Measurements from ENCODE around the gene ADIPOR2.

ADIPOR2 gene, protein sequence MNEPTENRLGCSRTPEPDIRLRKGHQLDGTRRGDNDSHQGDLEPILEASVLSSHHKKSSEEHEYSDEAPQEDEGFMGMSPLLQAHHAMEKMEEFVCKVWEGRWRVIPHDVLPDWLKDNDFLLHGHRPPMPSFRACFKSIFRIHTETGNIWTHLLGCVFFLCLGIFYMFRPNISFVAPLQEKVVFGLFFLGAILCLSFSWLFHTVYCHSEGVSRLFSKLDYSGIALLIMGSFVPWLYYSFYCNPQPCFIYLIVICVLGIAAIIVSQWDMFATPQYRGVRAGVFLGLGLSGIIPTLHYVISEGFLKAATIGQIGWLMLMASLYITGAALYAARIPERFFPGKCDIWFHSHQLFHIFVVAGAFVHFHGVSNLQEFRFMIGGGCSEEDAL

DNA sequence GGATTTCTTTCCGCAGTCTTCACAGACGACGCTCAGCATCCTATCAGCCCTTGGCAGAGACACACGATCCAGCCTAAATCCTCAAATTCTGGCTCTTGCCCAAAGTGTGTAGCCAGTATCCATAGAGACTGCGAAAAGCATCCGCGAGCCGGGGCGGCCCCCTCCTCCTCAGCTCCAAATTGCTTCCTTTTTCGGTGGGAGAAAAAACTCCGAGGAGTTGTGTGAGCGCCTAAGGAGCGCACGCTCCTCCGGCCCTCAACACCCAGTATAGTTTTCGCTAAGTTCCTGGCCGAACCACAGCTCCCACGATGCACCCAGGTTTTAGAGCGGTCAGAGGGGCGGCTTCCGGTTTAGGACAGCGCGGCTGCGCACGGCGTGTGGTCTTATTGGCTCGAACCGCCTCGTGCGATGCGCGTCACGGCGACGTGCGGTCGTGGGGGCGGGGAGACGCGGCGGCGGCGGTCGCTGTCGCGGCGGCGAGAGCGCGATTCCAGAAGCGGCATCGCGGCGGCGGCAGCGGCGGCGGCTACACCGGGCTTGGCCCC, at the start of gene ADIPOR2:
TSS of gene ADIPOR2 (plus strand) at position 493 of the 545 bp plus-strand sequence. CDS start 63,274 bp downstream, outside the sequence.
- H3K4me3 Mint-ChIP-seq, result peak within 1 kb of the TSS; percentile 93

DNA sequence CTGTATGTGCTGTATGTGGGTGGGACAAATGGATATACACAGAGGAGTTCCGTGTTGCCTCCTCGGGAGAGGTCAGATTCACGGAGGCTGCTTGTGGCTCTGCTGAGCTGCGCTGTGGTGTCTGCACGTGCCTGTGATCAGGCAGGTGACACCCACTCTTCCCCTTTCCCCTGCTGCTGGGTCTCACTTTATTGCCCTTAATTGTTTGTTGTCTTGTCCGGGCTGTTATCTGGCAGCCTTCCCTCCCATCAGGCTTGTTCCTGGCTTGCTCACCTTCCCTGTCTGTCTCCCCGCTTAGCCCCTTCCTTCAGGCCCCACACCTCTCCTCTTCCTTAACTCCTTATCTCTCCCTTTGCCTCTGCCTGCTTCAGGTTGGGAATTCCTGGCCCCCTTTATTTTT, 48.4 kb upstream of the ADIPOR2 start:
- H3K27ac Mint-ChIP-seq, result no peak overlapping the region

More for the DNA sequence above, at the start of gene ADIPOR2:
- H3K36me3 Mint-ChIP-seq (ENCODE audit: low read depth), result peaks cover 13% of the 10 kb centered on the region
- H3K4me1 Mint-ChIP-seq (ENCODE audit: low read depth), result peaks cover 59% of the 10 kb centered on the region
- no peaks in the 10 kb centered on the region for H3K27me3 Mint-ChIP-seq
- peak within 1 kb of the TSS; percentile 99 for H3K27ac Mint-ChIP-seq
- no peaks in the 10 kb centered on the region for H3K9me3 Mint-ChIP-seq

DNA sequence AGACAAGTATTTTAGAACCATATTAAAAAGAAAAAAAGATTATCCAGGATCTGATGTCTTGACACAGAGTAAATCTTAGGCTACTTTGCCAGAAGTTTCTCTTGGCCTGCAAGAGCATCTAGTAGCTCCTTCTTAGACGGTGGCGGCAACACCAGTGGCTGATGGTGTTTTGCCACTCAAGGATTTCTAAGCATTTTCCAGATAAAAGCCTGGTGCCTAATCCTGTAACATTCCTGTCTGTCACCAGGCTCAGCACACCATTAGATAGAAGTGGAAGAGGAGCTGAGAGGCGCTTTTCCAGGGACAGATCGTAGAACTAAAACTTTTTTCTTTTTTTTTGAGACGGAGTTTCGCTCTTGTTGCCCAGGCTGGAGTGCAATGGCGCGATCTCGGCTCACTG, 47.8 kb upstream of the ADIPOR2 start:
- Mint-ChIP-seq H3K9me3 (no peaks in the 10 kb centered on the region), H3K27ac (no peak overlapping the region), H3K36me3 (ENCODE audit: low read depth) (no peaks in the 10 kb centered on the region), H3K27me3 (no peaks in the 10 kb centered on the region), H3K4me3 (no peak overlapping the region), H3K4me1 (ENCODE audit: low read depth) (no peaks in the 10 kb centered on the region)

More for the DNA sequence above, 48.4 kb upstream of the ADIPOR2 start:
- Mint-ChIP-seq H3K9me3 (no peaks in the 10 kb centered on the region), H3K4me3 (no peak overlapping the region), H3K36me3 (ENCODE audit: low read depth) (no peaks in the 10 kb centered on the region), H3K4me1 (ENCODE audit: low read depth) (no peaks in the 10 kb centered on the region), H3K27me3 (no peaks in the 10 kb centered on the region)

DNA sequence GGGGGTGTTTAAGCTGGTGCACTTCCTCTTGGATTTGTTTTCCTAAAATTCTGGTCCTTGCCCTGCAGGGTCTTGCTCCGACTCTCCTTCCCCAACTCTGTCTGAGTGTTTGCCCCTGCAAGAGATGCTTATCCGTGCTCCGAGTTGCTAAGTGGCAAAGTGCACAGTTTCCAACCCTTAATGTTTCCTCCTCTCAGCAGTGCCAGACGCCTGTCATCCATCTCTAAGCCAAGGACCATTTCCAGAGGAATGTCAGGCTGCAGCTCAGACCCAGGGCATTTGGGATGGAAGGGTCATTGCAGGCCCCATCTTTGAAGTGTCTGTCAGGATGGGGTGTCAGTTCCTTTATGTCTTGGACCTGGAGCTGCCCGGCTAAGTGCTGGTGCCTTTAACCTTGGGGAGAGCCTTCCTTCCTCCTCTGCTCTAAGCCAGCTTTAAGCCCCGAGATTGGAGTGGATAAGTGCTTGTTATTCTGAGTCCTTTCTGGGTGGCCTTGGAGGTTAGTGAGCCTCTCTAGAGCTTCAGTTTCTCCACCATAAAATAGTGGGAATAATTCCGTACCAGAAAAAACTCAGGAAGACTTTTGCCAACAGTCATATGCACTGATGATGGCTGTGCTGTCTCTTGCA, 46.9 kb upstream of the ADIPOR2 start:
- Mint-ChIP-seq H3K36me3 (ENCODE audit: low read depth) (no peaks in the 10 kb centered on the region), H3K27ac (no peak overlapping the region), H3K27me3 (no peaks in the 10 kb centered on the region), H3K4me3 (no peak overlapping the region), H3K4me1 (ENCODE audit: low read depth) (no peaks in the 10 kb centered on the region), H3K9me3 (no peaks in the 10 kb centered on the region)

DNA sequence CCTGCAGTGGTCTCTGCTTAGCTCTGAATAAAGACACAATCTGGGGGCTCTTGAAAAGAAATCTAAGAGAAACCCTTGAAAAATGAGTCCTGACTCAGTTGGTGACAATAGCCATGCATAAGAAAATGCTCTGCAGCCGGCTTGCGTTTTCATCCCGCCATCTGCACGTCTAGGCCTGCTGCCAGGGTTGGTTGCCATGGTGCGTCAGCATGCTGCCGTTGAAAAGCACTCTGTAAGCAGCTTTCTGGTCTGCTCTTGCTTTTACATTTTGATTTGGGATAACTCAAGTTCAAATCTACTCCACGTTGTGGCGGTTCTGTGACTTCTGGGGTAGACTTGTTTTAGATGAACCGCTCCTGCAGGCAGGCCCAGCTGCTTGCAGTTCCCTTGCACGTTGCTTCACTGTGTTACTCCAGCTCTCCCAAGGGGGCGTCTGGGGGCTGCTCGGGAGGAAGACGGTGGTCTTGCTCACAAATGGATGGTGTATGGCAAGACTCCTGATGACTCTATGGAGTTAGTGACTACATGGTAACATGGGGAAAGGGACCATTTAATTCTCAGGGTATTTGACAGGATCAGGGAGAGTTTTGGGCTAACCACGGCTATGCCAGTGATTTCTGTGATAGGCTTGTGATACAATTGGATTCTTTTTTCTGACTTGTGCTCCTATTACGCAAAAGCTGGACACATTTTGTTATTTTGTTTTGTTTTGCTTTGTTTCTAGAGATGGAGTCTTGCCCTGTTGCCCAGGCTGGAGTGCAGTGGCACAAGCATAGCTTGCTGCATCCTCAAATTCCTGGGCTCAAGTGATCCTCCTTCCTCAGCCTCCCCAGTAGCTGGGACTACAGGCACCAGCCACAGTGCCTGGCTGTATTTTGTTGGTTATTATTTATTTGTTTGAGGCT, 46.1 kb upstream of the ADIPOR2 start:
- H3K36me3 Mint-ChIP-seq (ENCODE audit: low read depth), result no peaks in the 10 kb centered on the region
- no peak overlapping the region for H3K4me3 Mint-ChIP-seq
- H3K27ac Mint-ChIP-seq, result no peak overlapping the region
- peaks cover 7% of the 10 kb centered on the region for H3K27me3 Mint-ChIP-seq
- no peaks in the 10 kb centered on the region for H3K9me3 Mint-ChIP-seq
- H3K4me1 Mint-ChIP-seq (ENCODE audit: low read depth), result no peaks in the 10 kb centered on the region

DNA sequence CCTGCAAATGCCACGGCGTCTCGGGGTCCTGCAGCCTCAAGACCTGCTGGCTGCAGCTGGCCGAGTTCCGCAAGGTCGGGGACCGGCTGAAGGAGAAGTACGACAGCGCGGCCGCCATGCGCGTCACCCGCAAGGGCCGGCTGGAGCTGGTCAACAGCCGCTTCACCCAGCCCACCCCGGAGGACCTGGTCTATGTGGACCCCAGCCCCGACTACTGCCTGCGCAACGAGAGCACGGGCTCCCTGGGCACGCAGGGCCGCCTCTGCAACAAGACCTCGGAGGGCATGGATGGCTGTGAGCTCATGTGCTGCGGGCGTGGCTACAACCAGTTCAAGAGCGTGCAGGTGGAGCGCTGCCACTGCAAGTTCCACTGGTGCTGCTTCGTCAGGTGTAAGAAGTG, 45.1 kb upstream of the ADIPOR2 start:
- H3K27me3 Mint-ChIP-seq, result peaks cover 11% of the 10 kb centered on the region
- no peak overlapping the region for H3K27ac Mint-ChIP-seq
- H3K4me1 Mint-ChIP-seq (ENCODE audit: low read depth), result no peaks in the 10 kb centered on the region
- no peaks in the 10 kb centered on the region for H3K36me3 Mint-ChIP-seq (ENCODE audit: low read depth)
- H3K4me3 Mint-ChIP-seq, result no peak overlapping the region
- H3K9me3 Mint-ChIP-seq, result no peaks in the 10 kb centered on the region

DNA sequence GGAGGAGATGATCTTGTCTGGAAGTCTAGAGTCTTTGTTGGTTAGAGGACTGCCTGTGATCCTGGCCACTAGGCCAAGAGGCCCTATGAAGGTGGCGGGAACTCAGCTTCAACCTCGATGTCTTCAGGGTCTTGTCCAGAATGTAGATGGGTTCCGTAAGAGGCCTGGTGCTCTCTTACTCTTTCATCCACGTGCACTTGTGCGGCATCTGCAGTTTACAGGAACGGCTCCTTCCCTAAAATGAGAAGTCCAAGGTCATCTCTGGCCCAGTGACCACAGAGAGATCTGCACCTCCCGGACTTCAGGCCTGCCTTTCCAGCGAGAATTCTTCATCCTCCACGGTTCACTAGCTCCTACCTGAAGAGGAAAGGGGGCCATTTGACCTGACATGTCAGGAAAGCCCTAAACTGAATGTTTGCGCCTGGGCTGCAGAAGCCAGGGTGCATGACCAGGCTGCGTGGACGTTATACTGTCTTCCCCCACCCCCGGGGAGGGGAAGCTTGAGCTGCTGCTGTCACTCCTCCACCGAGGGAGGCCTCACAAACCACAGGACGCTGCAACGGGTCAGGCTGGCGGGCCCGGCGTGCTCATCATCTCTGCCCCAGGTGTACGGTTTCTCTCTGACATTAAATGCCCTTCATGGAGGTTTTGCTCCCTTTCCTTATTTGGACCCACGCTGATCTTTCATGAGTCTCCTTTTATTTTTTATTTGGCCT, 44.1 kb upstream of the ADIPOR2 start:
- no peak overlapping the region for H3K4me3 Mint-ChIP-seq
- no peaks in the 10 kb centered on the region for H3K9me3 Mint-ChIP-seq
- peaks cover 14% of the 10 kb centered on the region for H3K27me3 Mint-ChIP-seq
- no peaks in the 10 kb centered on the region for H3K36me3 Mint-ChIP-seq (ENCODE audit: low read depth)
- H3K4me1 Mint-ChIP-seq (ENCODE audit: low read depth), result no peaks in the 10 kb centered on the region
- H3K27ac Mint-ChIP-seq, result no peak overlapping the region

DNA sequence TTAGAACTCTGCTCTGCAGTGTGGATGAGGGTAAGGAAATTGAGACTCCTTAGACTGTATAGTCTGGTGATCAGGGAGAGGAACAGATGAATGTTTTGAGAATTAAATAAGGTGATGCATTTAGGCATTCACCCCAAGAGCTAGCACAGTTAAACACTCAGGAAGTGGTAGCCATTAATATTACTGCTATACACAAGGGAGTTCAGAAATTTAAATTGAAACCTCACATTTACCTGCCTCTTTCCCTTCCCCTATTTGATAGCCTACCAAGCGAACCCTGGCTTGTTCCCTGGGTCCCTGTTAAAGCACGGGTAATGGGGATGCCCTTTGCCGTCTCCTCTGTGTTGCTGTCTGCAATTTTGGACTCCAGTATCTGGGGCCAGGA, 43.6 kb upstream of the ADIPOR2 start:
- H3K4me3 Mint-ChIP-seq, result no peak overlapping the region
- no peaks in the 10 kb centered on the region for H3K9me3 Mint-ChIP-seq
- H3K36me3 Mint-ChIP-seq (ENCODE audit: low read depth), result no peaks in the 10 kb centered on the region
- peaks cover 18% of the 10 kb centered on the region for H3K27me3 Mint-ChIP-seq
- H3K27ac Mint-ChIP-seq, result no peak overlapping the region
- no peaks in the 10 kb centered on the region for H3K4me1 Mint-ChIP-seq (ENCODE audit: low read depth)

DNA sequence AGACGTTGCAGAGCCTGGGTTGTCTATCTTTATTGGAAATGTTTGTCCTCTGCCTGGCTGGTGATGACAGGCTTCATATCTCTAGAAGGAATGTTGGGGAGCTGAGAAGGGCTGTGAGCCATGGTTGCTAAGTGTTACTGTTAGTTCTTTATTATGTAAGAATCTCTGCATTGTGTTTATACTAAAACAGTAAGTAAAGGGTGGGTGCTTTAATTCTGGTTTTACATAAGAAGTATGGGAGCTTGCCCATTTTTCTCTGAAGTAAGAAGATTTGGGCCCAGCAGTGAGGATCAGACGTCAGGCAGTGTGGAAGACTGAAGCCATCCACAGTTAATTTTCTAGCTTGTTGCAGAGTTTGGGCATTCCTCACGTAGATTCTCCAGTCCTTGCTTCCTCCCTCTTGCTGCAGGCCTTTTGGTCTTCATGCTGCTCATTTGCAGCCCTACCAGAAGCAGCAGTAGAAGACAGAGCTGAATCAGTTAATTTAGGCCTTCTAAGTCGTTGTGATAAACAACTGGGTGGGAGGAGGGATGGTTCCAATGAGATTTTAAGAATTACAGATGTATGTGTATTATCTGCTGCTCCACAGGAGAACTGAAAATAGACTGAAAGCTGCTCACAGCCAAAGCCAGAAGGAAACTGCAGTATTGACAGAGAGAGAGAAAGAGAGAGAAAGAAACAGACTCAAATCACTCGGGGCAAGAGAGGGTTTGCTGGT, 40.5 kb upstream of the ADIPOR2 start:
- no peaks in the 10 kb centered on the region for H3K4me1 Mint-ChIP-seq (ENCODE audit: low read depth)
- no peaks in the 10 kb centered on the region for H3K36me3 Mint-ChIP-seq (ENCODE audit: low read depth)
- no peak overlapping the region for H3K27ac Mint-ChIP-seq
- peaks cover 18% of the 10 kb centered on the region for H3K27me3 Mint-ChIP-seq
- no peak overlapping the region for H3K4me3 Mint-ChIP-seq
- no peaks in the 10 kb centered on the region for H3K9me3 Mint-ChIP-seq

DNA sequence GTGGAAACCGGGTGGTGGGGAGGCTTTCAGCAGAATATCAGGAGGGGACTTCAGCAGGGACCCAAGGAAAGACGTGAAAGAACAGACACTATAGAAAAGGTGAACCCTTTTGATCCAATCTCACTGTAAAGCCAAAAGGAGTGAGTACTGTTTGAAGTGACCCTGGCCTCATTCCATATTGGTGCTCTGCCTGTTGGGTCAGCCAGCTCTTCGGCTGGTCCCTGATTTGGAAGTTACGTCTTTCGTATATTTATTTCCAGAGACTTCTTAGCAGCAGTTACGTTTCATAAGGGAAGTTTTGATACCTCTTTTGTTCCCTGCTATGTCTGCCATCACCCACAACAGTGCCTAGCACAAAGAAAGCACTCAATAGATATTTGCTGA, 39.9 kb upstream of the ADIPOR2 start:
- Mint-ChIP-seq H3K27ac (no peak overlapping the region), H3K4me1 (ENCODE audit: low read depth) (no peaks in the 10 kb centered on the region), H3K4me3 (no peak overlapping the region), H3K36me3 (ENCODE audit: low read depth) (no peaks in the 10 kb centered on the region), H3K9me3 (no peaks in the 10 kb centered on the region), H3K27me3 (peaks cover 18% of the 10 kb centered on the region)

DNA sequence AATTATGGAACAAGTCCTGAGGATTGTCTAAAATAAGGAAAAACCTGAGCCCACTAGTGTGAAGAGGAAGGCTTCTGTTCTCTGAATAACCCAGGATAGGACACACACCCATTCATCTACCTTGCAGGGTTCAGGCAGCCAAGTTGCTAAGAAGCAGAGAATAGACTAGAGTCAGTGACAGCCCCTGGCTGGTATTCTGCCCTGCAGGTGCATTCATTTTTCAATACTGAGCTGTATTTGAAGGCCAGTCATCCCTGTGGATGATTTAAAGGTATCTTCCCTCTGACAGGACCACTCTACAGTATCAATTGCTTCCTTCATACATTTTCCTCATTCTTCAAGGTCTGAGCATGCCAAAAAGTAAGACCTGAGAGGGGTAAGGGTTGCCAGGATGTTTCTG, 38.9 kb upstream of the ADIPOR2 start:
- H3K4me3 Mint-ChIP-seq, result no peak overlapping the region
- H3K4me1 Mint-ChIP-seq (ENCODE audit: low read depth), result no peaks in the 10 kb centered on the region
- no peaks in the 10 kb centered on the region for H3K9me3 Mint-ChIP-seq
- H3K27me3 Mint-ChIP-seq, result peaks cover 18% of the 10 kb centered on the region
- H3K36me3 Mint-ChIP-seq (ENCODE audit: low read depth), result no peaks in the 10 kb centered on the region
- no peak overlapping the region for H3K27ac Mint-ChIP-seq

DNA sequence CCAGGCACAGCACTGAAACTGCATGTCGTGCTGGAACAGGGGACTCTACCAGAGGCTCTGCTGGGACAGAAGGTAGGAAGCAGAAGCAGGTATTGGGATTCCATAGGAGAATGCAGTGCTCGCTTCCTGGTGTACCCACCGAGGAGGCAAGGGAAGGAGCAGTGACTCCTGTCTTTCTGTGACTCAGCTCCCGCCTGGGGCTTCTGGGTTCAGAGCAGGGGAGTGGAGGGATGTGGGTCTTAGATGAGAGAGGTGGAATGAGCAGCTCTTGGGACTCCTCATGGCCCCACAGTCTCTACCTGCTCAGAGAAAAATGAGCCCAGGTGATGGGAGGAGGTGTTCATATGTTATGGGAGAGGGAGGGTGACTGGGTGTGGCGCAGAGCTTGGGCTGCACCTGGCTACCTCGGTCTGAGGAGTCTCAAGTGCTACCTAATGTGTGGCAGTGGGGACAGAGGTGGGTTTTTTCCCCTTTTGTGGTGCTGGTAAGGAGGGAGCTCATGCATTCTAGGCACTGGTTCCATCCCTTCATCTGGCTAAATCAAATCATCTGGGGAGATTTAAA, 35.6 kb upstream of the ADIPOR2 start:
- peaks cover 6% of the 10 kb centered on the region for H3K27me3 Mint-ChIP-seq
- H3K9me3 Mint-ChIP-seq, result no peaks in the 10 kb centered on the region
- no peak overlapping the region for H3K4me3 Mint-ChIP-seq
- no peaks in the 10 kb centered on the region for H3K36me3 Mint-ChIP-seq (ENCODE audit: low read depth)
- peaks cover 2% of the 10 kb centered on the region for H3K4me1 Mint-ChIP-seq (ENCODE audit: low read depth)
- H3K27ac Mint-ChIP-seq, result no peak overlapping the region

DNA sequence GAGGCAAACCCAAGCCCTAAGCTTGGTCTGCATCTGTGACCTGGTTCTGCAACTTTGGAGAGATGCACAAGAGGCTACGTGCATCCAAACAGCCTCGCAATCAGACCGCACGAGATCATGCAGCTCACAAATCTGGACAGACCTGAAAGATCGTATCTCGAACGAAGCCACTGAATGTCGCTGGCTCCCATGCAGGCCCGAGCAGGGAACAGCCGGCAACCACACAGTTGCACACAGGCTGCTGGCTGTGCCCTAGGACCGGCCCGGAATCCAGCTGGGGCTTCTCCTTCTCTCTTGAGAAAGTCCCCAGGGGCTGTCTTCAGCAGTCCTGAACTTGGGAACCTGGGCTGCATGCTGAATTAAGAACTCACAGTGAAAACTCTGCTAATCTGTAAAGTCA, 34.0 kb upstream of the ADIPOR2 start:
- H3K4me1 Mint-ChIP-seq (ENCODE audit: low read depth), result peaks cover 11% of the 10 kb centered on the region
- H3K27ac Mint-ChIP-seq, result no peak overlapping the region
- no peaks in the 10 kb centered on the region for H3K9me3 Mint-ChIP-seq
- peaks cover 1% of the 10 kb centered on the region for H3K27me3 Mint-ChIP-seq
- no peak overlapping the region for H3K4me3 Mint-ChIP-seq
- no peaks in the 10 kb centered on the region for H3K36me3 Mint-ChIP-seq (ENCODE audit: low read depth)

Measured in stimulated activated naive CD8-positive, alpha-beta T cell treated with anti-CD3 and anti-CD28 coated beads, Interleukin-15, Interleukin-2, amounts not matched to agents 100 ng/mL and 50 ng/mL, for 24 hours (primary cell).